NCI-H1417 (cell line): ENCODE measurements around the gene TBC1D32.
"Not testable (repeated sequence)": the region's sequence is repeated elsewhere in the genome, so short reads cannot be mapped to it uniquely, and the experiment has no call there.

Source experiments
- DNase-seq, 3 experiments: peaks; one replicate each; lab custom pipeline; 2025; lab: John Stamatoyannopoulos, UW

Gene TBC1D32

GRCh38 chr6:121110733-121111132 lies 223.5 kb downstream of the TBC1D32 start:
- DNase-seq, result no peak

DNA sequence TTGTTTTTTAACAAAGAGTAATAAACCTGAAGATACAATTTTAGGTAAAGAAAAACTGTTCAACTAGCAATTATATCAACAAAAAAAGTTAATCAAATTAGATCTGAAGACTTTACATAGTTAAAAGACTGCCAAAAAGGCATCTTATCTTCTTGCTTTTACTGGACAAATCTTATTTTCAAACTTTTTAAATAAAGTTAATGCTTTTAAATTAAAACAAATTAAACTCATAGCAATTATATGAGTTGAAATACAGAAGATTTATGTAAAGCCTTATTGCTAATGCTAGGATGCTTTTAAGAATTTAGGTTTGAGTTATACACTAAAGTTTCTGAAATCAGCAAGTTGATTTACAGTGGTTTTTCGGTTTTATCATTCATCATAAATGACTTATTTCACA lies 227.3 kb downstream of the TBC1D32 start:
- DNase-seq, result no peak

DNA sequence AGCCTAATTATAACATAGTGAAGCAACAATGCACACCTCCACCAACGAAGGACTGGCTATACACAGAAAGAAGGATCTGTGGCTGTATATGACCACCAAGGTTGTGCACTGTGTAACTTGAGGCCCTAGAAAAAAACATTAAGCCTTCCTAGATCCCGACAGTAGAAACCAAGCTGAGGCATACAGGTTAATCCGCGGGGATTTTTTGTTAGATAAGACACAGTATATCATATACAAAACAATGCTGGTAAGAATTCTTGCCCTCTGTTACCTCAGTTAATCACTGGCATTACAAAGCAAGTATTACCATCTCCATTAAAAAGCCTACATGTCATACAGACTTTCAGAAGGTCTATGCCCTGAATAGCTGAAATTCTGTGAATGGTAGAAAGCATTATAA lies 228.8 kb downstream of the TBC1D32 start:
- DNase-seq, result no peak

DNA sequence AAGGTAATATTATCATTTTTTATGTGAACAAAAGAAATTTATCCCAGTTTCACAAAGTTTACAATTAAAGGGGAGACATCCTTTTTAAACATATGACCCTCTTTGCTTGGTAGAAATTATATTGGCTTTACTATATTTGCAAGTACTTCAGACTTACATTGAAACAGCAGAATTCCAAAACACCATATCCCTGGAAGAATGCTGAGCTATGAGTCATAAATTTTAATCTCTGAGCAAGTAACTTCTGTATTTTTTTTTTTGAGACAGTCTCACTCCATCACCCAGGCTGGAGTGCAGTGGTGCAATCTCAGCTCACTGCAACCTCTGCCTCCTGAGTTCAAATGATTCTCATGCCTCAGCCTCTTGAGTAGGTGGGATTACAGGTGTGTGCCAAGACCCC lies 240.4 kb downstream of the TBC1D32 start:
- no peak for DNase-seq

DNA sequence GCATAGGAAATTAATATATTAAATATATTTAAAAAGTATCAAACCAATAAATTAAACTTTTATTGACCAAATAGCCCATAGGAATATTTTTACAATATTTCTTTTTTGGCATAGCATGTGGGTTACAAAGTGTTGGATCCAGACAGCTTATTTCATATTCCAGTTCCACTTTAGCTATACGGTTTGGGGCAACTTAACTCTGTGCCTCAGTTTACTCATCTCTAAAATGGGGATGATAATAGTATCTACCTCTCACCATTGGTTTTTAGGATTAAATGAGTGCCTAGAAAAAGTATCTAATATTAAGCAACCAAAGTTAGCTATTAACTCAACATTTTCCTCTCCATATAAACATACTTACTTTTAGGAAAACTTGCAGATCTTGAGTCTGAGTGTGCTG lies 243.8 kb downstream of the TBC1D32 start:
- DNase-seq, result no peak

DNA sequence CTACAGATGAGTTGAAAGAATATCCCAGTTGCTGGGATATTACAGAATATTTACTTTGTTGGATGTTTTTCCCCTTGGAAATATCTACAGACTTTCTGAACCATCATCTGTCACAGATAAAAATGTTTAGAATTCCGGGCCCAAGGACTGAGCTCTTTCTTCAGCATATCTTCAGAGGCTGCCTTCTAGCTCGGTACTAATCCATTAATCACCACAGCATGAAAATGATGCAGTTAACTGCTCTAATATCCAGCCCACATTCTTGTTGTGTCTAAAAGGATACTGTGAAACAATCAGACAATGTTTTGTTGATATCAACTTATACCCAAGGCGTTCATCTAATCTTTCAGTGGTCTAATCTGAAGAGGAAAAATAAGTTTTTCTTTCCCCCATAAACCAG lies 247.4 kb downstream of the TBC1D32 start:
- DNase-seq, result no peak

- no peak for DNase-seq
Measured at GRCh38 chr6:121076119-121076518, 258.2 kb downstream of the TBC1D32 start.

DNA sequence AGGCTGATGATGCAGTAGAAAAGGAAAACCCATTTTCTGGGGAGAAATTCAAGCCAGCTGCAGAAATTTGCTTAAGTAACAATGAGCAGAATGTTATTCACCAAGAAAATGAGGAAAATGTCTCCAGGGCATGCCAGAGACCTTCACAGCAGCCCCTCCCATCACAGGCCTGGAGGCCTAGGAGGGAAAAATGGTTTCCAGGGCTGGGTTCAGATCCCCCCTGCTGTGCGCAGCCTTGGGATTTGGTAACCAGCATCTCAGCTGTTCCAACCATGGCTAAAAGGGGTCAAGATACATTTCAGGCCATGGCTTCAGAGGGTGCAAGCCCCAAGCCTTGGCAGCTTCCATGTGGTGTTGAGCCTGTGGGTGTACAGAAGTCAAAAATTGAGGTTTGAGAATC lies 265.5 kb downstream of the TBC1D32 start:
- not testable (repeated sequence) for DNase-seq

DNA sequence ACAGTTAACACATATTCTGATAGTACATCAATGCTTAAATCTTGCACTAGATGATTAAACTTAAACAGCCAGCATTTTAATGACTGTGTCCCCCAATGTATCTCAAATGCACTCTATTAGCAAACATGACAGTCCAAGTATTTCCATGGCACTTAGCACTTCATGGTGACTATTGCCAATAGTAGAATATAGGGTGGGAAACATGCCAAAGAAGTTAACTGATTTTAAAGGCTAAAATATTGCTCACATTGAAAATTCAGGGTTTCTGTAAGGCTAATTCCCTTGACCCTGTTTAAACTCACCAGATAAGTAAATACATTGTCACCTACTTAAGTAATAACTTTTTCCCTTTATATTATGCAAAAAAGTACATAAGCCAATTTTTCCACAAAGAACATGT lies 266.9 kb downstream of the TBC1D32 start:
- no peak for DNase-seq

- DNase-seq, result no peak
Measured at GRCh38 chr6:121064345-121064744, 269.9 kb downstream of the TBC1D32 start.

DNA sequence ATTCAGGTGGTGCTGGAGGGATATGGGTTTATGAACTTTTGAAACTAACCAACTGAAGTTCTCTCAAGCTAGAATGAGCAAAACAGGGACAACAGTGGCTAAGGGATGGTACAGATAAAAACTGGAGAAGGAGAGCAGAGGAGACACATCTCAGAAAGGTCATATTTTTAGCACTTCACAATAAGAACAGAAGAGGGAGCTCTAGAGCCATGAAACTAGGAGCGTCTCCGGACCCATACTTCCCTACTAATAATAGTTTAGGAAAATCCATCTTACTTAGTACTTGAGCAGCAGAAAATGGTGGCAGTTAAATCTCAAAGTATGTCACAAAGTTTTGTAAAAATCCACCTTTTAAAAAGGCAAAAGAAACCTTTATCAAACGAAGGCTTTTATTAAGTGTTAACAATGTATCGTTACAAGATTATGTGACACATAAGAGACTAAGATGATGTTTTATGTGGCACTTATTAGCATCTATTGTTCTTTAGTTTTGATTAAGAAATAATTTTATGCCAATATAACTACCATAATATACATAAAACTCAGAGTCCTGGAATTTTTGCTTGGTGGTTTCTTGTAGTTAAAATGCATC lies 278.6 kb downstream of the TBC1D32 start:
- peak; percentile 29 to 75 (median 49) for DNase-seq

DNA sequence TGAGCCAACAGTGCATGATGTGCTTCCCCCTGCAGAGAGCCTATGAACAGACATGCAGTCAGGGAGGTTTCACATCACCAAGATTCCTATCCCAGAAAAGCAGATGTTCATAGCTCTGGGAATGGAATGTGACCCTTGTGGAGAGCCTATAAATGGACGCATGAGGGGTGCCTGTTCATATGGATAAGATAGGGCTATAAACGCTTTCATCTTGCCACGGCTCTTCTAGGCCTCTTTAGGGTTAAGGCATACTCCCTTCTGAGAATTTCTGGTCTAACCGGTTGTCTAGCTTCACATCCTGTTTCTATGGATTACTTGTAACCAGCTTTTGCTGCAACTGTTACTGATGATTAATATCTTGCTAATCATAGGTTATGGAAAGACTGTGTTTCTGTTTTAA lies 285.7 kb downstream of the TBC1D32 start:
- not testable (repeated sequence) for DNase-seq

- not testable (repeated sequence) for DNase-seq
Measured at GRCh38 chr6:121044905-121045304, 289.4 kb downstream of the TBC1D32 start.

DNA sequence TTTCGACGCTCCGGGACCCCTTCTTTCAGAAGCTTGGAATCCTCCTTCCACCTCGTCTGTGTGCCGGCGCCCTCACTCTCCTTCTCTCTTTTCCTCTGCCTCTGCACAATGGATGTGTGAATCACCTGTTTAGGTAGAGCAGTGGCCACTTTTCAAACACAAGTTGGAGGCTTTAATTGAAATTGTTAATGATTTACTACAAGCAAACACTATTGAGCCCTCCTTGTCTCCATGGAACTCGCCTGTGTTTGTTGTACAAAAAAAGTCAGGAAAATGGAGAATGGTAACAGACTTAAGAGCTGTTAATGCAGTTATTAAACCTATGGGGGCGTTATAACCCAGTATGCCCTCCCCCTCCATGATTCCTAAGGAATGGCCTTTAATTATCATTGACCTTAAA lies 290.6 kb downstream of the TBC1D32 start:
- DNase-seq, result not testable (repeated sequence)

DNA sequence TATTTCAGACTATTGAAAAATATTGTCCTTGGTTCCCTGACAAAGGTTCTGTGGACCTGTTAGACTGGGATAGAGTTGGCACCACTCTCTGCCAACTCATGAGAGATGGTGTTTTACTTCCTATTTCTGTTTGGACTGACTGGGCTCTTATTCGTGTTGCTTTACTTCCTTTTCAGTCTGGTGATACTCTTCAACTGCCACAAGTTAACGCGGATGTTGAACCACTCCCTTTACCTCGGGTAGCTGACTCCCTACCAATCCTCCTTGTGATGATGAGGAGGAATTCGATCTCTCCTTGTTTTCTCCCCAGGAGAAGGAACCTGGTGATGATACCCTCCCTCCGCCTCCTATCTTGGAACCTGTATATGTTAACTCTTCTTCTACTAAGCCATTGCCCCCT lies 291.1 kb downstream of the TBC1D32 start:
- DNase-seq, result not testable (repeated sequence)

DNA sequence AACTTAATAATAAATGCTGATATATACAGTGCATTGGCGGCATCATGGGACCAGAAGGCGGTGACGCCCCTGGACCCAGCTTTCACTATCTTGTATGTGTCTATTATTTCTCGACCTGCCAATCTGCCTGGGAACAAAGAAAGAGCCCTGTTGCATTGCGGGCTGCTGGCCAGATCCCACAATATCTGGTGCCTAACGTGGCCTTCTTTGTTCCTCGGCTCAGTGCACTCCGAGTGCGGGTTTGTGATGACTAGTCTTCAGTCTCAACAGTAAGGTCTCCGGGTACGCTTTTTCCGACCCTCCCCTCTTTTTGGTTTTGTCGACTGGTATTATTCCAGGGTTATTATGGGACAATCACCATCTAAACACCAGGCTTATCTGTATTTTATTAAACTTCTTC lies 291.5 kb downstream of the TBC1D32 start:
- DNase-seq, result peak in 1 of 3 experiments; percentile 31

DNA sequence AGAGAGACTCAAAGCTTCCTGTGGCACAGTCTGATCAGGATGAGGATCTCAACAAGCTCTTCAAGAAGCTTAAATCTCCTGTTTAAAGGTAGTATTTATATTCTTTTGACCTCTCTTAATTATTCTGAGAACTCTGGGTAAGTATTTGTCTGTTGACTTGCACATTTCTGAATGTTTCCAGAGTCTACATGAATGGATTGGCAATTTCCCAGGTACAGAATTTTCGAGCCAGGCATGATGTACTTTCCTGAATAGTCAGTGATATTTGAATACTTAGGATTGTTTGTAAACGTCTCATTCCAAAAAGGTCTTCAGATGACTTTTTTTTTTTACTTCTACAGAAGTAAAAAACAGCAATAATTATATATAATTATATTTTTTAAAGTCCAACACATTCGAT lies 293.4 kb downstream of the TBC1D32 start:
- no peak for DNase-seq

DNA sequence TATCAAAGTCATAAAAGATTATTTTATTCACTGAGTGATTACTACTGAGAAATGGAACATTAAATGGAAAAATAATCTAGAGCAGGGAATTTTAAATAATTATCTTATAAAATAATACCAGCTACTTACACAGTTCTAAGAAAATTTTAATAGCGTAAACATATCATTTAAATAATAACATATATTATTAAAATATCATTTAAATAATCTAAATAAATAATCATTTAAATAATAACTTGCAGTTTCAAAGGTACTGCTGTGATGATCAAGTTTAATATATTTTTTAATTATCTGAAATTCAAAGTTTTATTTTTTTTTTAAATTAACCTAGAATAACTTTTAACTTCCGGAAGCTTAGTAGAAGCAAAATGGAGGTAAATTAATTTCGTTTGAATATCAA lies 301.2 kb downstream of the TBC1D32 start:
- no peak for DNase-seq

GRCh38 chr6:121032268-121033006 lies 301.8 kb downstream of the TBC1D32 start:
- DNase-seq, result peak in 1 of 3 experiments; percentile 13
